Stimulated activated CD4-positive, alpha-beta T cell treated with anti-CD3 and anti-CD28 coated beads, Interleukin-15, amount 100 ng/mL, for 24 hours (primary cell): Measurements from ENCODE around the gene GAA.
A peak's percentile ranks its signal among the peaks of the same experiment; 100 is the strongest.

Experiments
- DNase-seq: peaks from one replicate; pipeline ENCODE4 v3.0.0-alpha.2; 2020

GAA gene

DNA sequence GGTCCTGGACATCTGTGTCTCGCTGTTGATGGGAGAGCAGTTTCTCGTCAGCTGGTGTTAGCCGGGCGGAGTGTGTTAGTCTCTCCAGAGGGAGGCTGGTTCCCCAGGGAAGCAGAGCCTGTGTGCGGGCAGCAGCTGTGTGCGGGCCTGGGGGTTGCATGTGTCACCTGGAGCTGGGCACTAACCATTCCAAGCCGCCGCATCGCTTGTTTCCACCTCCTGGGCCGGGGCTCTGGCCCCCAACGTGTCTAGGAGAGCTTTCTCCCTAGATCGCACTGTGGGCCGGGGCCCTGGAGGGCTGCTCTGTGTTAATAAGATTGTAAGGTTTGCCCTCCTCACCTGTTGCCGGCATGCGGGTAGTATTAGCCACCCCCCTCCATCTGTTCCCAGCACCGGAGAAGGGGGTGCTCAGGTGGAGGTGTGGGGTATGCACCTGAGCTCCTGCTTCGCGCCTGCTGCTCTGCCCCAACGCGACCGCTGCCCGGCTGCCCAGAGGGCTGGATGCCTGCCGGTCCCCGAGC lies 17.9 kb downstream of the GAA start:
- no peak for DNase-seq

DNA sequence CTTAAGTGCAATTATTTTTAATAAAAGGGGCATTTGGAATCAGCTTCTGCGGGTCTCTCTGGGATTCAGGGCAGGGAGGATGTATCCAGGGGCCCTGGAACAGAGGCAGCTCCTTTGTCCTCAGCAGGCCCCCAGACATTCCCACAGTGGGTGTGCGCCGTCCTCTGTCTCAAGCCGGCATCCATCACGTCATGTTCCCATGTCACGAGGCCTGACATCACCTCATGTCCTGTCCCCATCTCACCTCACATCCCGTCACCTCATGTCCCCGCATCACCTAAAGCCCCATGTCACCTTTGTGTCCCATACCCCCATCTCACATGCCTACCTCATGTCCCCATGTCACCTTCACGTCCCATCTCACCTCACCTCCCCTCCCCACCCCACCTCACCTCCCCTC lies 18.5 kb downstream of the GAA start:
- no peak for DNase-seq

DNA sequence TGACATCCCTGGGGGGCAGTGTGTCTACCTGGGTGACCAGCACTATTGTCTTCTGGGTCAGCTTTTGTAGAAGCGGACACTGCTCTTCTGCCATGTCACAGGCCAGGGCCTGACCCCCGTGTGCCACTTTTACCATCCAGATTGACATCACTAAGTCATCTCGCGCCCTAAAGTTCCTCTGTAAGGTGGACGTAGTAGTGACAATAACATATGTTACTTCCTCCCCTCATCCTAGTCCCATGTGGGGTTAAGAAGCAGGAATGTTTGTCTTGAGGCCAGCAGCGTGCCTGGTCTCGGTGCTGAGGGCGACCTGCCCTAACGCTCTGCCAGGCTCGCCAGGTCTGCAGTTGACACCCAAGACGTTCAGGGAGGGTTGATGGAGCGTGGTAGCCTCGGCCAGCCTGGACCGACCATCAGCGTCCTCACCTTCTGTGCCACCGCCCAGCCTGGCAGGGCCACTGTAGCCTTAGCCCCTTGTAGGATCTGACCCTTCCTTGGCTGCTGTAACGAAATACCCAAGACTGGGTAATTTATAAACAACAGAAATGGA lies 20.7 kb downstream of the GAA start:
- DNase-seq, result no peak

DNA sequence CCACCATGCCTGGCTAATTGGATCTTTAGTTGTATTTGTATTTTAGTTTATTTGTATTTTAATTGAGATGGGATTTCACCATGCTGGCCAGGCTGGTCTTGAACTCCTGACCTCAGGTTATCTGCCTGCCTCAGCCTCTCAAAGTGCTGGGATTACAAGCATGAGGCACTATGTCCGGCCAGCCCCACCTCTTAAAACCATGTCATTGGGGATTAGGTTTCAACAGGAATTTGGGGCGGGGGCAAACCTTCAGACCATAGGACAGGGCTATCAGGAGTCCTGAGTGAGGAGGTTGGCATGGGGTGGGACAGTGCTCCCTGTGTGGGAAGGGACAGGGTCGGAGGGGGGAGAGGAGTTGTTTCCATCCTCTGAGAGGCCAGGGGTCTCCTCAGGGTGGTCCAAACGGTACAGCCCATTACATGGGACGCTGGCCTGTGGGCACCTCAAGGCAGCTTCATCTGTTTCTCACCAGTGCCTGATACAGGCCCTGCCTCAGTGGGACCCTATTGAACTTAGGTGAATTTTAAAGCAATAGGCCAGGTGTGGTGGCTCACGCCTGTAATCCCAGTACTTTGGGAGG lies 21.6 kb downstream of the GAA start:
- DNase-seq, result no peak

DNA sequence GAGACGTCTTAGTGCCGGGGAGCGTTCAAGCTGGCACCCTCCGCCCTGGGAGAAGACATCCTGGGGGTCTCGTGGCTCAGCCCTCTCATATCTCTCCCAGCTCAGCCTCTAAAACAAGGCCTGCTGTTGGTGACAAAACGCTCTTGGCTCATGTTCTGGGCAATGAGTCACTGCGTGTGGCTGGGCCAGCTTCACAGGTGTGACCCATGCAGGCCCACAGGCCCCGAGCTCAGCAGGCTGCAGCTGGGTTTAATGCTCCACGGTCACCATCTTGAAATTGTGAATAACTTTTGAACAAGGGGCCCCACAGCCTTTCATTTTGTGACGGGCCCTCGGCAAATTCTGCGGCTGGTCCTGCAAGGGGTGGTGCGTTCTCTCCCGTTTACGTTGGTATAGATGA lies 22.4 kb downstream of the GAA start:
- no peak for DNase-seq

DNA sequence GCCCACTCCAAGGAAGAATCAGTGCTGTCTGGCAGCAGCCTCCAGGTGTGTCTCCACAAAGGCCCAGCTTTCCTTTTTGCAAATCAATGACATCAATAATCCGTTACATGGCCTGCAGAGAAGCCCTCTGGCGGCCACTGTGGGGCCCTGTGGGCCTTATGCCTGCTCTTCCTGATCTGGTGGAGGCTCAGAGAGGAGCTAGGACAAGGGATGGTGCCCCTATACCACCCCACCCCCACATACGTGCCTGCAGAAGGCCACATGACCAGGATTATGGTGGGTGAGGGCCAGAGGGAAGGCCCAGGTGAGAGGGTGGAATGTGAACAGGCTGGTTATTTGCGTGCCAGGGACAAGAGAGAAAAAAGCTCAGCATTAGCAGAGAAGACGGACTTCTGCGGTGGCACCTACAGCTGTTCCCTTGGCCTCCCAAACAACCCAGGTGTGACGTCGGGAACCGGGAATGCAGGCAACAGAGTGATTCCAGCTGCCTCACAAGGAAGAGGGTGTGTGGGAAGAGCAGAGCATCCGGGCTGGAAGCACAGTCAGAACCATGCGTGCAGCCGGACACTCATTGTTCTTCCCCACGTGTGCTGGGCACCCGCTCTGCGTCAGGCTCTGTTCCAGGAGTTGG lies 23.1 kb downstream of the GAA start:
- no peak for DNase-seq

DNA sequence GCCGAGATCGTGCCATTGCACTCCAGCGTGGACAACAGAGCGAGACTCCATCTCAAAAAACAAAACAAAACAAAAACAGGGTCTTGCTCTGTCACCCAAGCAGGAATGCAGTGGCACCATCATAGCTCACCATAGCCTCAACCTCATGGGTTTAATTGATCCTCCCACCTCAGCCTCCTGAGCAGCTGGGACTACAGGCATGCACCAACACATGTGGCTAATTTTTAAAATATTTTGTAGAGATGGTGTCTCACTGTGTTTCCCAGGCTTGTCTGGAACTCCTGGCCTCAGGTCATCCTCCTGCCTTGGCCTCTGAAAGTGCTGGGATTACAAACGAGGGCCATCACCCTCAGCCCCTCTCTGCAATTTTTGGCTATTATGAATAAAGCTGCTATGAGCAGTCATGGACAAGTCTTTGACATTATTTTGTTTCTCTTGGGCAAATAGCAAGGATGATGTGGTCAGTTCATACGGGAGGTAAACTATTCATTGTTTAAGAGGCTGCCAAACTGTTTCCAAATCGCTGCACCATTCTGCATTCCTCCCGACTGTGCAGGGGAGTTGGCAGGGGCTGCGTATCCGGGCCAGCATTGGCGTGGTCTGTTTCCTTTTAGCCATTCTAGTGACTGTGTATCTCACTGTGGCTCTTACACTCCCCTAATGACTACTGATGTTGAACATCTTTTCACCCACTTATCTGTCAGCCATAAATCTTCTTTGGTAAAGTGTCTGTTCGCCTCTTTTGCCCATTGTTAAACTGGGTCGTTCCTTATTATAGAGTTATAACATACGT lies 24.5 kb downstream of the GAA start:
- no peak for DNase-seq

DNA sequence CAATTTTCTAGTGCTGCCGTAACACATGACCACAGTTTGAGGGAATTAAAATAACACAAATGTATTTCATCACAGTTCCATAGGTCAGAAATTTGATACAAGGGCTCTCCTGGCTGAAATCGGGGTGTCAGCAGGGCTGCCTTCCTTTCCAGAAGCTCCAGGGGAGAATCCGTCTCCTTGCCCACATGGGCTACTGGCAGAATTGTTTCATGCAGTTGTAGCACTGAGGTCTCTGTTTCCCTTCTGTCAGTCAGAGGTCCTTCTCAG lies 25.0 kb downstream of the GAA start:
- DNase-seq, result no peak

DNA sequence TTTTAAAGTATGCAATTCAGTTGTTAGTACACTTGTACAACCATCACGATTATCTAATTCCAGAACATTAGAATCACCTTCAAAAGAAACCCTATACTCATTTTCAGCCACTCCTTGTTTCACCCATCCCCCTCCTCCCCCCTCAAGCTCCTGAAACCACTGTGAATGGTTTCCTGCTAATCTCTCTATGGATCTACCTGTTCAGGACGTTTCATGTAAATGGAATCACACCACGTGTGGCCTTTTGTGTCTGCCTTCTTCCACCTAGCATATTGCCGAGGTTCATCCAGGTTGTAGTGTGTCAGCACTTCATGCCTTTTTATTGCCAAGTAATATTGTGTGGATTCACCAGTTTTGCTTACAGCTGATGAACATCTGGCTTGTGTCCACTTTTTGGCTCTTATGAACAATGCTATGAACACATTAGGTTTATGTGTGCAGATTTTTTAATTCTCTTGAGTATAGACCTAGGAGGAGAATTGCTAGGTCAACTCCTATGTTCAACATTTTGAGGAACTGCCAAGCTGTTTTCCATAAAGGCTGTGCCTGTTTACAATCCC lies 27.7 kb downstream of the GAA start:
- no peak for DNase-seq

DNA sequence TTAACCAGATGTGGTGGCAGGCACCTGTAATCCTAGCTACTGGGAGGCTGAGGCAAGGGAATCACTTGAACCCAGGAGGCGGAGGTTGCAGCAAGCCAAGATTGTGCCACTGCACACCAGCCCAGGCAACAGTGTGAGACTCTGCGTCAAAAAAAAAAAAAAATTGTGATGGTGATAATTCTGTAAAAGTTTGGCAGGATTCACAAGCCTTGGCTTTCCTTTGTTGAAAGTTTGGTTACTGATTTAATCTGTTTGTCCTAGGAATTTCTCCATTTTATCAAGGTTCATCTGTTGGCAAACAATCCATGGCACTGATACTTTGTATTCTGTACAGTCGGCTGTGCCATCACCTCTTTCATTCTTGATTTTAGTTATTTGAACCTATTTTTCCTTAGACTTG lies 29.6 kb downstream of the GAA start:
- no peak for DNase-seq

DNA sequence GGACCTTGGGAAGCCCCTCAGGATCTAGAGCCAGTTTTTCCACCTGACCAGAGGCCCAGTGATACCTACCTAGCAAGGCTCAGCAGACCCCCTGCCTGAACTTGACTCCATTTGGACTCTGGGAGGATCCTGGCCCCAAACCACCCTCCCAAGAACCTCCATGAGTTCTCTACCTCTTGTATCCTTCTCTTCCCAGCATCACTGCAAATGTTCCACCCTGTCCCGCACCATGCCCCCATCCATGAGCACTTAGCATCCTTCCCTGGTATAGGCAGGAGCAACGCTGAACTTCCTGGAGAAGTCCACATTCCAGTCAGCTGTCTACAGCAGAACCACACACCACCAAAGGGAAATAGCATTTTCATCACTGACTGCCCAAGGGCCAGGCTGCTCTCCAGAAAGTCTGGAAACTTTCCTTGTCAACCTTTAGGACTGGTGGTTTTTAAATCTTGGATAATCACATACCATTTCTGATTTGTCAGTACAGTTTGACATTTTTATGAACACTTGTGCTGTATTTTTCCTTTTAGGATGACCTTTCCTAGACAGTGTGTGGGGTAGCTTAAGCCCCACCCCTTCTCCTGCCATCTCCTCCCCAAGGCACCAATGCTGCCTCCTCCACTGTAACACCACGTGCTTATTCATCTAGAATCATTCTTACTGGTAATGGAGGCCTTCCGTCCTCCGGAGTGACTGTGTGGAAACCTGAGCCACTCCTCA lies 31.7 kb downstream of the GAA start:
- no peak for DNase-seq

DNA sequence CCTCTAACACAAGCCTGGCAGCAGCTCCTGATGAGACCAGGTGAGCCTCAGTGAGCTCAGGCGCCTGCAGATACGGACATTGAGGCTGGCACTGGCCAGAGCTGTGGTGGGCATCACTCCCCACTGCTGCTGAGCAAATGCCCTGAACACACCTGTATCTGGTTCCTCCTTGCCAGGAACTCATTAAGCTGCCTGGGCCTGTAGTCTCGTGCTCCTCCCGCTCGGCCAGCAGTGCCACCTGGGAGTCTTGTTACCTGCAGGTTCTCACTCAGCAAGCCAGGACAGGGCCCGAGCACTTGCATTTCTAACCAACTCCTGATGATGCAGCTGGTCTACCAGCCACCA lies 32.2 kb downstream of the GAA start:
- no peak for DNase-seq

DNA sequence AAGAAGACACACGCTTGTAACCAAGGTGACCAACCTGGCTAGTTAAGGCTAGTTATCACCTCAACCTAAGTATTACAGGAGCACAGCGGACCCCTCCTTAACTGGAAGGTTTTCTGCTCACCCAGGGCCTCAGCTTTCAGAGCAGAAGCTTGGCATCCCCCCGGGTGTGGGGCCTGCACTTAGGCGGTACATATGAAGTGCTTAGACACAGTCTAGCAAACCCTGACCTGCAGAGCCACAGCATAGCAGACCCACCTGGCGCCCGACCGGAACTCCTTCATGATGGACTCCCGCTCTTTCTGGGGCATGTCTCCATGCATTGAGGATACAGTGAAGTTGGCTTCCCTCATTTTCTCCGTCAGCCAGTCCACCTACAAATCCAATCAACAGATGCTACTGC lies 35.8 kb downstream of the GAA start:
- no peak for DNase-seq

DNA sequence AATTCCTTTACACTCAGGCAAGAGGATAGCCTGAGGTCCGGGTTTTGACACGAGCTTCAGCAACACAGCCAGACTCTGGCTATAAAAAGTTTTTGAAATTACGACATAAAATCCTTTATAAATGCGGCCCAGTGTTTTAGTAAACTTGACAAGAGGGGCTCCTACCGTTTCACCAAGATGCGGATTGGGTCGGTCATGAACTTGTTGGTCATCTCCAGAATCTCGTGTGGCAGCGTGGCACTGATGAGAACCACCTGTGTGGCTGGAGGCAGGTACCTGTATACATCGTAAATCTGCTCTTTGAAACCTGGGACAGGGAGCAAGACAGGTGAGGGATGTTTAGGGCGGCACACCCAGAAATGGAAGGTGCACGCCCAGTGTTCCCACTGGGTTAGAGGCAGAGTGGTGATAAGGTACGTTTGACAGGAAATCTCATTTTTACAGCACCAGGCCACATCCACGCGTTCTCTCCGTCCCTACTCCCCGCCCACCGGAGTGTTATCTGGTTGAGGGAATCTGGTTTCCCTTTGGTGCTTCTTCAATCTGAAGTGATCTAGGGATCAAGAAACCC lies 37.6 kb downstream of the GAA start:
- no peak for DNase-seq

DNA sequence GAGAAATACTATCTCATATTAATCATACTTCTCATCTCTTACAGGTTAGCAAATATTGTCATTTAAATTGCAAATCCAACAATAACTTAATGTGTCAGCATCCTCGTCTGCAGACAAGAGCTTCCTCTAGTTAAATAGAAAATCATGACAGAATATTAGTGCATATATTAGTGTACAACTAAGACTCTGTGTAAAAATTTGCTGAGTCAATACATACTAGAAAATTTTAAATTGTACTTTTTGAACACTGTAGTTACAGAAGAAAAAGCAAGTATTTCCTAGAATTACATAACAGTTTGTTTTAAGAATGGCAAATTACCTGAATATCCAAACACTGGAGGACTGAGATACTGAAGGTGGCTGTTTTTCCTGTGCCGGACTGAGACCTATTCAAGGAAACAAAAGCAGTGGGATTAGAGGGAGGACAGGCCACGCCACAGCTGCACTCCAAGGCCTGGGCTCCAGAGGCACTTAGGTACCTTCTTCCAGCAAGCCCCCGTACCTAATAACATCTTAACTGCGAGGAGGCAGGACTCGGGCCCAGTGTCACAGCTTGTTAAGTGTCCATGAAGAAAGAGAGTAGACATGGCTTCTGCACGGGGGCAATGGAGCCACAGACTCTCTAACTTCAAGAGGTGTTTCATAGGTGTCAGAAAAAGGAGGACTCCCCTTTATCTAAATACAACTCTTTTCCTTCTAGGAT lies 40.2 kb downstream of the GAA start:
- DNase-seq, result no peak

DNA sequence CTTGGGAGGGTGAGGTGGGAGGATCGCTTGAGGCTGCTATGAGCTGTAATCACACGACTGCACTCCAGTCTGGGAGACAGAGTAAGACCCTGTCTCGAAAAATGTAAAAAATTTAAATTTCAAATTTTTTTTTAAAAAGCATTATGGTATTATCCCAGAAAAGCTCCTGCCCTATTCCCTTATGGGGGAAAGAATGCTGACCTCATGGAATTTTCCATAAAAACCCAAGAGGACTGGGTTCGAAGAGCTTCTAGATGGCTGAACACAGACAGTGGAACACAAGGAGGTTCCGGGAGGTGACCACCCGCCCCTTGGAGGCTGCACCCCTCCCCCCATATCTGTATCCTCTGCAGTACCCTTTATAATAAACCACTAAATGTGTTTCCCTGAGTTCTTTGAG lies 41.5 kb downstream of the GAA start:
- DNase-seq, result no peak

DNA sequence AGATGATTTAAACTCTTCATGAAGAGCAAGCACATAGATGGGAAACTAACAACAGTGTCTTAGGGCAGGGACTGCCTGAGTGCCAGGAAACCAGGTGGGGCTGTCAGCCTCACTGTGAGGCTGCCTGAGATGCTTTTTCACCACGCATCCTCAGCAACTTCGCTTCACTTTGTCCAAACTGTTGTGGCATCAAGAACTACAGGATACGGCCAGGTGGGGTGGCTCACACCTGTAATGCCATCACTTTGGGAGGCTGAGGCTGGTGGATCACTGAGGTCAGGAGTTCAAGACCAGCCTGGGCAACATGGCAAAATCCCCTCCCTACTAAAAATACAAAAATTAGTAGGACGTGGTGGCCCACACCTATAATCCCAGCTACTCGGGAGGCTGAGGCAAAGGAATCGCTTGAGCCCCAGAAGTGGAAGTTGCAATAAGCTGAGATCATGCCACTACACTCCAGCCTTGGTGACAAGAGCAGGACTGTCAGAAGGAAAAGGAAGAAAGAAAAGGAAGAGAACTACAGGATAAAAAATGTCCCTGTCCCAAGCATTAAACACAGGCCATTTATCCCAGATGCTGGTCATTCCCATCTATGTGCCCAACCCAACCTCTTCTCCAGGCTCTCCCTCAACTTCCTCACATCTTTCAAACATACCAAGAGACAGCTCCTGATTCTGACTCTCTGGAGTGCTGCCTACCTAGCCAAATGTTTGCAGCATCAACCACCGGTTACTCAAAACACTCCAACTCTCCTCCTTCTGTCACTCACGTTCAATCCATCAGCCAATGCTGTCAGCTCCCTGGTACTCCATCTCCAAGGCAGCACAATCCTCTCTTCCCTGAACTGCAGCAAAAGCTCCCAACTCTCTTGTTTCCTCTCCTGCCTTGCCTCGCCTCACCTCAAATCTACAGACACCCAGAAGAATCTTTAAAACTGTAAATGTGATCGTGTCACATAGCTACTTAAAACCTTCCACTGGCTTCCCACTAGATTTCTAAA lies 44.0 kb downstream of the GAA start:
- DNase-seq, result no peak

DNA sequence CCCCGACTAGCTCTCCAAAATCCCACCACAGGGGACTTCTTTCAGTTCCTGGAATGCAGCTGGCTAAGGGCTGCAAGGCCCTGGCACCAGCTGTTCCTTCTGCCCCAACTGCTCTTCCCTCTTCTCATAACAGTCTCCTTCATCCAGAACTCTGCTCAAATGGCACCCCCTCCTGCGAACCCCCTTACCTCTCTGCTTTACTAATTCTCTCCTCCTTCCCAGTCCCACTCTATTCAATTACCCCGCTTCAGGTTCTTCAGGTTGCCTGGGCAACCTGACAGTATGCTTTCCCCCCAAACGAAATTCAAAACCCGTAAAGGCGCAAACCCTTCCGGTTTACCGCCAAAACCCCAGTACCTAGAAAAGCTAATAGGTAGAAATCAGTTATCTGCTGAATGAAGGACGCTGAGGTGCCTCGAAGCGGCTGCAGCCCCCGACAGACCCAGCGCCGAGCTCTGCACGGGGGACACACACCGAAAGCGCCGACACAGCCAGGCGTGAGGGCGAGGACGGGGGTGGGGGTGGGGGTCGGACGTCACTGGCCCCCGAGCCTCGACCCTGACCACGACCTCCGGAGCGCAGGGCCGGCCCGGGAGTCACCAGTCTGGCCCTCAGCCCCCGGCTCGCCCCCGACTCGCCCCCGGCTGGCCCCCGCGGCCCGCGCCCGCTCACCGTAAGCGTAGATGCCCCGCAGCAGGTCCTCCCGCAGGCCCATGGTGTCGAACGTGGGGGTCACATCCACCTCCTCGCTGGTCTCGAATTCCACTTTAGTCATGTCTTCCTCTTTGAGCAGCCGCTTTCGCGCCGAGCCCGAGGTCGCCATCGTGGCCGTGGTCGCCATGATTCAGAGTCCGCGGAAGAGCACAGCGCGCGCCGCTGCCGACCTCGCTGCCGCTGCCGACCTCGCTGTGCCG lies 45.0 kb downstream of the GAA start:
- DNase-seq, result peak; percentile 36

DNA sequence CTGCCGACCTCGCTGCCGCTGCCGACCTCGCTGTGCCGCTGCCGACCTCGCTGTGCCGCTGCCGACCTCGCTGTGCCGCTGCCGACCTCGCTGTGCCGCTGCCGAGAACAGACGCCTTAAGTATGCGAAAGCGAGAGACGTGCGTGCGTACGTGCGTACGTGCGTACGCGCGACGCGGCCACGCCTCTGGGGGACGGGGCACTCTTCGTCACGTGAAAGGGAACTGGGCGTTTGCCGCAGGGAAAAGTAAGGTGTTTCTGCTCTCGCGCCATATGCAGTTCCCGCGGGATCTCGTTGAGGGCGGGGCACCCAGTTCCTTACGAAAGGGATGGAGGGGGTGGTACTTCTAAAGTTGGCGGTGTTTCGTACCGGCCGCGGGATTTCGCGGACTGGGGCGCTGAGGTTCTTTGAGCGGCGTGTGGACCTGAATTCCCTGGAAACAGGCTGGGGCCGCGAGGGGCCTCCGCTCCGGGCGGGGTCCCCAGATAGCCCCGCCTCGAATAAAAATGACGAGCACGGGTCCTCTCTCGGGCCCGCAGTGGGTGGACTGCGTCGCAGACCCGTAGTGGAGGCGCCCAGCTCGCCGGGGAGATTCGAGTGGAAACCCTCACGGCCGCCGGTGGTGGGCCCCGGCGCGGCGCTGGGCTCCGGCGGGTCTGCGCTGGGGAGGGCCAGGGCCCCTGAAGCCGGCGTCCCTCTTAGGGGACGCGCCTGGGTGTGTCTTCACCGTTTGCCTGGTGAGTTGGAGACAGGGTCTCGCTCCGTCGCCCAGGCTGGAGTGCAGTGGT lies 45.8 kb downstream of the GAA start, which contains the start of gene EIF4A3:
EIF4A3 (minus strand) TSS at position 94 of the 788 bp plus-strand sequence. CDS start 167 bp downstream, outside the sequence.
- DNase-seq, result peak; percentile 98
